Inferior parietal cortex (tissue), 1 donor: Measurements from ENCODE around the gene NUP88.

ENCODE experiments used
- DNase-seq: peaks from one replicate; pipeline ENCODE4 v3.0.0-alpha.2; 2016; ENCODE audit errors: extremely low spot score

NUP88 gene

GRCh38 chr17:5355421-5356129 lies 63.9 kb downstream of the NUP88 start:
- no peak for DNase-seq

- DNase-seq: no peak
These were observed 64.5 kb downstream of the NUP88 start for GRCh38 chr17:5354886-5355415.

GRCh38 chr17:5354310-5354709 lies 65.2 kb downstream of the NUP88 start:
- no peak for DNase-seq

GRCh38 chr17:5352681-5353289 lies 66.7 kb downstream of the NUP88 start:
- DNase-seq: no peak

GRCh38 chr17:5344914-5345313 lies 74.5 kb downstream of the NUP88 start:
- no peak for DNase-seq
